ENCODE data around the gene SYTL3. TPM values are rescaled to one million over a fixed set of nuclear protein-coding genes. Genes with fewer than 3 reads are reported as not detected.

Gene SYTL3
- total RNA-seq, 1 experiment from 2014 or later: 0.28 TPM

DNA sequence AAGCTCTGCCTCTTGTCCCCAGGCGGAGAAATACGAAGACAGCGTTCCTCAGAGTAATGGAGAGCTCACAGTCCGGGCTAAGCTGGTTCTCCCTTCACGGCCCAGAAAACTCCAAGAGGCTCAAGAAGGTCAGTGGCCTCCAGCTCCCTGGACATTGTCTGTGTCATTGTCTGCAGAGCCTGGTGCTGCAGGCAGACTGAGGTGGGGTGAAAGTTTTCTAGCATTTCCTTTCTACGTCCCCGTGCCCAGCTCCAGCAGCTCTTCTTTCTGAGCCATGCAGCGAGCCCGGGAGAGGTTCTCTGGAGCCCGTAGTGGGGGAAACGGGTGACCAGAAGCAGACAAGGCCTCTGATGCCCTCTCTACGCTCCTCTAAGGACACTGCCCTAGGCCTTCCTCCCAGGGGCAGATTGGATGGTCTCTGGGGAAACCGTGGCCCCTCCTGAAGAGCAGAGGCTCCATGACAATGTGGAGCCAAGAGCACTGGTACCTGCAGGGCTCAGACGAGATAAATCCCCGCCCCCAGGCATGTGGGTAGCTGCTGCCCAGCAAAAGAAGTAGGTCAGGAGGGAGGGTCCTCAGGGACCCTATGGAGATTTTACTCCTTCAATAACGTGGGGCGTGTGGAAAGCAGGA, 110.9 kb downstream of the SYTL3 start:
- no peak overlapping the region for H3K27ac Mint-ChIP-seq

More for the DNA sequence above, 110.9 kb downstream of the SYTL3 start:
- H3K4me3 Mint-ChIP-seq: no peak overlapping the region
- H3K27me3 Mint-ChIP-seq (ENCODE audit: low read depth): no peaks in the 10 kb centered on the region
- DNase-seq (ENCODE audit: low spot score) (no peak), ATAC-seq (peak; percentile 6)
- CTCF ChIA-PET: interaction anchor here (1.0 to 5.1 kb wide), 3 partner anchors 42 to 212 kb away, joined by 3 to 27 read pairs (median 4); no protein-coding TSS in a partner anchor
- POLR2A ChIA-PET: interaction anchor here (0.7 to 1.3 kb wide), 2 partner anchors 8 to 16 kb away, joined by 3 to 7 read pairs; no protein-coding TSS in a partner anchor
- H3K9me3 Mint-ChIP-seq: no peaks in the 10 kb centered on the region
- H3K36me3 Mint-ChIP-seq: peaks cover 12% of the 10 kb centered on the region
- TF ChIP-seq, protein P1, sequence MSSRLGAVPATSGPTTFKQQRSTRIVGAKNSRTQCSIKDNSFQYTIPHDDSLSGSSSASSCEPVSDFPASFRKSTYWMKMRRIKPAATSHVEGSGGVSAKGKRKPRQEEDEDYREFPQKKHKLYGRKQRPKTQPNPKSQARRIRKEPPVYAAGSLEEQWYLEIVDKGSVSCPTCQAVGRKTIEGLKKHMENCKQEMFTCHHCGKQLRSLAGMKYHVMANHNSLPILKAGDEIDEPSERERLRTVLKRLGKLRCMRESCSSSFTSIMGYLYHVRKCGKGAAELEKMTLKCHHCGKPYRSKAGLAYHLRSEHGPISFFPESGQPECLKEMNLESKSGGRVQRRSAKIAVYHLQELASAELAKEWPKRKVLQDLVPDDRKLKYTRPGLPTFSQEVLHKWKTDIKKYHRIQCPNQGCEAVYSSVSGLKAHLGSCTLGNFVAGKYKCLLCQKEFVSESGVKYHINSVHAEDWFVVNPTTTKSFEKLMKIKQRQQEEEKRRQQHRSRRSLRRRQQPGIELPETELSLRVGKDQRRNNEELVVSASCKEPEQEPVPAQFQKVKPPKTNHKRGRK (CRISPR knock-in tag; IDR thresholded peaks at IDR 0.05; ENCODE audit: borderline replicate concordance): no peak
- TF ChIP-seq, protein P2, sequence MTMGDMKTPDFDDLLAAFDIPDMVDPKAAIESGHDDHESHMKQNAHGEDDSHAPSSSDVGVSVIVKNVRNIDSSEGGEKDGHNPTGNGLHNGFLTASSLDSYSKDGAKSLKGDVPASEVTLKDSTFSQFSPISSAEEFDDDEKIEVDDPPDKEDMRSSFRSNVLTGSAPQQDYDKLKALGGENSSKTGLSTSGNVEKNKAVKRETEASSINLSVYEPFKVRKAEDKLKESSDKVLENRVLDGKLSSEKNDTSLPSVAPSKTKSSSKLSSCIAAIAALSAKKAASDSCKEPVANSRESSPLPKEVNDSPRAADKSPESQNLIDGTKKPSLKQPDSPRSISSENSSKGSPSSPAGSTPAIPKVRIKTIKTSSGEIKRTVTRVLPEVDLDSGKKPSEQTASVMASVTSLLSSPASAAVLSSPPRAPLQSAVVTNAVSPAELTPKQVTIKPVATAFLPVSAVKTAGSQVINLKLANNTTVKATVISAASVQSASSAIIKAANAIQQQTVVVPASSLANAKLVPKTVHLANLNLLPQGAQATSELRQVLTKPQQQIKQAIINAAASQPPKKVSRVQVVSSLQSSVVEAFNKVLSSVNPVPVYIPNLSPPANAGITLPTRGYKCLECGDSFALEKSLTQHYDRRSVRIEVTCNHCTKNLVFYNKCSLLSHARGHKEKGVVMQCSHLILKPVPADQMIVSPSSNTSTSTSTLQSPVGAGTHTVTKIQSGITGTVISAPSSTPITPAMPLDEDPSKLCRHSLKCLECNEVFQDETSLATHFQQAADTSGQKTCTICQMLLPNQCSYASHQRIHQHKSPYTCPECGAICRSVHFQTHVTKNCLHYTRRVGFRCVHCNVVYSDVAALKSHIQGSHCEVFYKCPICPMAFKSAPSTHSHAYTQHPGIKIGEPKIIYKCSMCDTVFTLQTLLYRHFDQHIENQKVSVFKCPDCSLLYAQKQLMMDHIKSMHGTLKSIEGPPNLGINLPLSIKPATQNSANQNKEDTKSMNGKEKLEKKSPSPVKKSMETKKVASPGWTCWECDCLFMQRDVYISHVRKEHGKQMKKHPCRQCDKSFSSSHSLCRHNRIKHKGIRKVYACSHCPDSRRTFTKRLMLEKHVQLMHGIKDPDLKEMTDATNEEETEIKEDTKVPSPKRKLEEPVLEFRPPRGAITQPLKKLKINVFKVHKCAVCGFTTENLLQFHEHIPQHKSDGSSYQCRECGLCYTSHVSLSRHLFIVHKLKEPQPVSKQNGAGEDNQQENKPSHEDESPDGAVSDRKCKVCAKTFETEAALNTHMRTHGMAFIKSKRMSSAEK (CRISPR knock-in tag; IDR thresholded peaks at IDR 0.05; ENCODE audit: borderline replicate concordance): no peak
- TF ChIP-seq ELF4 (CRISPR knock-in tag; IDR thresholded peaks at IDR 0.05; ENCODE audit: low read depth) (no peak), ZNF317 (CRISPR knock-in tag; IDR thresholded peaks at IDR 0.05; ENCODE audit: borderline replicate concordance, low read depth) (no peak), GTF2I (CRISPR knock-in tag; conservative IDR thresholded peaks at IDR 0.05) (no peak), SMAD4 (CRISPR knock-in tag; IDR thresholded peaks at IDR 0.05) (no peak), ZNF219 (CRISPR knock-in tag; IDR thresholded peaks at IDR 0.05; ENCODE audit: borderline replicate concordance) (no peak), CREM (CRISPR knock-in tag; IDR thresholded peaks at IDR 0.05) (no peak), MXD4 (CRISPR knock-in tag; IDR thresholded peaks at IDR 0.05; ENCODE audit: borderline replicate concordance) (no peak), ZNF121 (CRISPR knock-in tag; IDR thresholded peaks at IDR 0.05) (no peak), IRF2 (CRISPR knock-in tag; IDR thresholded peaks at IDR 0.05; ENCODE audit: borderline replicate concordance, low read depth) (no peak), ETV6 (CRISPR knock-in tag; IDR thresholded peaks at IDR 0.05) (no peak), NR1H2 (CRISPR knock-in tag; IDR thresholded peaks at IDR 0.05) (no peak)
- TF ChIP-seq, protein P3, sequence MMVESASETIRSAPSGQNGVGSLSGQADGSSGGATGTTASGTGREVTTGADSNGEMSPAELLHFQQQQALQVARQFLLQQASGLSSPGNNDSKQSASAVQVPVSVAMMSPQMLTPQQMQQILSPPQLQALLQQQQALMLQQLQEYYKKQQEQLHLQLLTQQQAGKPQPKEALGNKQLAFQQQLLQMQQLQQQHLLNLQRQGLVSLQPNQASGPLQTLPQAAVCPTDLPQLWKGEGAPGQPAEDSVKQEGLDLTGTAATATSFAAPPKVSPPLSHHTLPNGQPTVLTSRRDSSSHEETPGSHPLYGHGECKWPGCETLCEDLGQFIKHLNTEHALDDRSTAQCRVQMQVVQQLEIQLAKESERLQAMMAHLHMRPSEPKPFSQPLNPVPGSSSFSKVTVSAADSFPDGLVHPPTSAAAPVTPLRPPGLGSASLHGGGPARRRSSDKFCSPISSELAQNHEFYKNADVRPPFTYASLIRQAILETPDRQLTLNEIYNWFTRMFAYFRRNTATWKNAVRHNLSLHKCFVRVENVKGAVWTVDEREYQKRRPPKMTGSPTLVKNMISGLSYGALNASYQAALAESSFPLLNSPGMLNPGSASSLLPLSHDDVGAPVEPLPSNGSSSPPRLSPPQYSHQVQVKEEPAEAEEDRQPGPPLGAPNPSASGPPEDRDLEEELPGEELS (CRISPR knock-in tag; IDR thresholded peaks at IDR 0.05): no peak
- TF ChIP-seq, protein P4, sequence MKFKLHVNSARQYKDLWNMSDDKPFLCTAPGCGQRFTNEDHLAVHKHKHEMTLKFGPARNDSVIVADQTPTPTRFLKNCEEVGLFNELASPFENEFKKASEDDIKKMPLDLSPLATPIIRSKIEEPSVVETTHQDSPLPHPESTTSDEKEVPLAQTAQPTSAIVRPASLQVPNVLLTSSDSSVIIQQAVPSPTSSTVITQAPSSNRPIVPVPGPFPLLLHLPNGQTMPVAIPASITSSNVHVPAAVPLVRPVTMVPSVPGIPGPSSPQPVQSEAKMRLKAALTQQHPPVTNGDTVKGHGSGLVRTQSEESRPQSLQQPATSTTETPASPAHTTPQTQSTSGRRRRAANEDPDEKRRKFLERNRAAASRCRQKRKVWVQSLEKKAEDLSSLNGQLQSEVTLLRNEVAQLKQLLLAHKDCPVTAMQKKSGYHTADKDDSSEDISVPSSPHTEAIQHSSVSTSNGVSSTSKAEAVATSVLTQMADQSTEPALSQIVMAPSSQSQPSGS (CRISPR knock-in tag; IDR thresholded peaks at IDR 0.05; ENCODE audit: borderline replicate concordance, low read depth): no peak
- TF ChIP-seq, protein P5, sequence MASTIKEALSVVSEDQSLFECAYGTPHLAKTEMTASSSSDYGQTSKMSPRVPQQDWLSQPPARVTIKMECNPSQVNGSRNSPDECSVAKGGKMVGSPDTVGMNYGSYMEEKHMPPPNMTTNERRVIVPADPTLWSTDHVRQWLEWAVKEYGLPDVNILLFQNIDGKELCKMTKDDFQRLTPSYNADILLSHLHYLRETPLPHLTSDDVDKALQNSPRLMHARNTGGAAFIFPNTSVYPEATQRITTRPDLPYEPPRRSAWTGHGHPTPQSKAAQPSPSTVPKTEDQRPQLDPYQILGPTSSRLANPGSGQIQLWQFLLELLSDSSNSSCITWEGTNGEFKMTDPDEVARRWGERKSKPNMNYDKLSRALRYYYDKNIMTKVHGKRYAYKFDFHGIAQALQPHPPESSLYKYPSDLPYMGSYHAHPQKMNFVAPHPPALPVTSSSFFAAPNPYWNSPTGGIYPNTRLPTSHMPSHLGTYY (CRISPR knock-in tag; IDR thresholded peaks at IDR 0.05): no peak
- TF ChIP-seq, protein P6, sequence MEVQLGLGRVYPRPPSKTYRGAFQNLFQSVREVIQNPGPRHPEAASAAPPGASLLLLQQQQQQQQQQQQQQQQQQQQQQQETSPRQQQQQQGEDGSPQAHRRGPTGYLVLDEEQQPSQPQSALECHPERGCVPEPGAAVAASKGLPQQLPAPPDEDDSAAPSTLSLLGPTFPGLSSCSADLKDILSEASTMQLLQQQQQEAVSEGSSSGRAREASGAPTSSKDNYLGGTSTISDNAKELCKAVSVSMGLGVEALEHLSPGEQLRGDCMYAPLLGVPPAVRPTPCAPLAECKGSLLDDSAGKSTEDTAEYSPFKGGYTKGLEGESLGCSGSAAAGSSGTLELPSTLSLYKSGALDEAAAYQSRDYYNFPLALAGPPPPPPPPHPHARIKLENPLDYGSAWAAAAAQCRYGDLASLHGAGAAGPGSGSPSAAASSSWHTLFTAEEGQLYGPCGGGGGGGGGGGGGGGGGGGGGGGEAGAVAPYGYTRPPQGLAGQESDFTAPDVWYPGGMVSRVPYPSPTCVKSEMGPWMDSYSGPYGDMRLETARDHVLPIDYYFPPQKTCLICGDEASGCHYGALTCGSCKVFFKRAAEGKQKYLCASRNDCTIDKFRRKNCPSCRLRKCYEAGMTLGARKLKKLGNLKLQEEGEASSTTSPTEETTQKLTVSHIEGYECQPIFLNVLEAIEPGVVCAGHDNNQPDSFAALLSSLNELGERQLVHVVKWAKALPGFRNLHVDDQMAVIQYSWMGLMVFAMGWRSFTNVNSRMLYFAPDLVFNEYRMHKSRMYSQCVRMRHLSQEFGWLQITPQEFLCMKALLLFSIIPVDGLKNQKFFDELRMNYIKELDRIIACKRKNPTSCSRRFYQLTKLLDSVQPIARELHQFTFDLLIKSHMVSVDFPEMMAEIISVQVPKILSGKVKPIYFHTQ (CRISPR knock-in tag; IDR thresholded peaks at IDR 0.05): no peak
- TF ChIP-seq, protein P7, sequence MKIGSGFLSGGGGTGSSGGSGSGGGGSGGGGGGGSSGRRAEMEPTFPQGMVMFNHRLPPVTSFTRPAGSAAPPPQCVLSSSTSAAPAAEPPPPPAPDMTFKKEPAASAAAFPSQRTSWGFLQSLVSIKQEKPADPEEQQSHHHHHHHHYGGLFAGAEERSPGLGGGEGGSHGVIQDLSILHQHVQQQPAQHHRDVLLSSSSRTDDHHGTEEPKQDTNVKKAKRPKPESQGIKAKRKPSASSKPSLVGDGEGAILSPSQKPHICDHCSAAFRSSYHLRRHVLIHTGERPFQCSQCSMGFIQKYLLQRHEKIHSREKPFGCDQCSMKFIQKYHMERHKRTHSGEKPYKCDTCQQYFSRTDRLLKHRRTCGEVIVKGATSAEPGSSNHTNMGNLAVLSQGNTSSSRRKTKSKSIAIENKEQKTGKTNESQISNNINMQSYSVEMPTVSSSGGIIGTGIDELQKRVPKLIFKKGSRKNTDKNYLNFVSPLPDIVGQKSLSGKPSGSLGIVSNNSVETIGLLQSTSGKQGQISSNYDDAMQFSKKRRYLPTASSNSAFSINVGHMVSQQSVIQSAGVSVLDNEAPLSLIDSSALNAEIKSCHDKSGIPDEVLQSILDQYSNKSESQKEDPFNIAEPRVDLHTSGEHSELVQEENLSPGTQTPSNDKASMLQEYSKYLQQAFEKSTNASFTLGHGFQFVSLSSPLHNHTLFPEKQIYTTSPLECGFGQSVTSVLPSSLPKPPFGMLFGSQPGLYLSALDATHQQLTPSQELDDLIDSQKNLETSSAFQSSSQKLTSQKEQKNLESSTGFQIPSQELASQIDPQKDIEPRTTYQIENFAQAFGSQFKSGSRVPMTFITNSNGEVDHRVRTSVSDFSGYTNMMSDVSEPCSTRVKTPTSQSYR (CRISPR knock-in tag; IDR thresholded peaks at IDR 0.05): no peak
- TF ChIP-seq, protein P8, sequence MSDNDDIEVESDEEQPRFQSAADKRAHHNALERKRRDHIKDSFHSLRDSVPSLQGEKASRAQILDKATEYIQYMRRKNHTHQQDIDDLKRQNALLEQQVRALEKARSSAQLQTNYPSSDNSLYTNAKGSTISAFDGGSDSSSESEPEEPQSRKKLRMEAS (CRISPR knock-in tag; IDR thresholded peaks at IDR 0.05): no peak
- peaks cover 39% of the 10 kb centered on the region for H3K4me1 Mint-ChIP-seq

All from WTC11 (cell line).